ENCODE measurements around the gene SRY.
"Not testable (repeated sequence)": the region's sequence is repeated elsewhere in the genome, so short reads cannot be mapped to it uniquely, and the experiment has no call there.

SRY gene

DNA sequence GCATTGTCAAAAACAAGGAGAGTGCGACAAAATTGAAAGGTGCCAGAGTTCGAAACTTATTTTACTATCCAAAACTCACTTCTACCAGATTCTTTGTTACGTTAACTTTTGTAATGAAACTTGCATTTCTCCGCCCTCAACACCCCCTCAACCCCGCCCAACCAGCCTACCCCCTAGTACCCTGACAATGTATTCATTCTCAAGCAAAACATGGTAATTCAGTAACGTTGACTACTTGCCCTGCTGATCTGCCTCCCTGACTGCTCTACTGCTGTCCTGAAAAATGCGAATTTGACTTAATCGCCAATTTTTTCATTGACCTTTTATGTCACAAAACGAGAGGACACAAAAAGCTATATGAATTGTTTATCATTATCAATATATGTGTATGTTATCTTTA lies at the start of gene SRY:
Gene SRY, minus strand, starts transcription at position 83 of the 400 bp plus-strand sequence. Its CDS starts 79 bp downstream, at position 4.
- no peak for DNase-seq (ENCODE audit: low read depth in 3 of 3)

DNA sequence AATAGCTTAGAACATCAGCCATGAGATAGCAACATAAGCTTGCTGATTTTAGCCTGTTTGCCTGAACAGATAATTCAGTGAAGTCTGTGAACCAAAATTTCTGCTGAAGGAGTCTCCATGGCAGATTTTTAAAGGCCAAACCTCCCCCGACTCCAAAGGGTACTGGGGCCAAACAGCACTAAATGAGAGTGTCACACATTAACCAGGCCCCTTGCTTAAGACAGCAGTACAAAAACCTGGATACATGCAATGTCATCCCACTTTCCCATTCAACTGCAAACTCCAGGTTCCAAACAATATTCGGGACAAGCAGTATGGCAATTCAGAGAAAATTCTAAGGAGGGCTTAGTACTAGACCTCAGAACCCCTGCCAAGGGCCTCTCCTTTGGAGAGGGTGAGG lies 49.6 kb upstream of the SRY start:
- DNase-seq (ENCODE audit: low read depth in 3 of 3), result no peak

DNA sequence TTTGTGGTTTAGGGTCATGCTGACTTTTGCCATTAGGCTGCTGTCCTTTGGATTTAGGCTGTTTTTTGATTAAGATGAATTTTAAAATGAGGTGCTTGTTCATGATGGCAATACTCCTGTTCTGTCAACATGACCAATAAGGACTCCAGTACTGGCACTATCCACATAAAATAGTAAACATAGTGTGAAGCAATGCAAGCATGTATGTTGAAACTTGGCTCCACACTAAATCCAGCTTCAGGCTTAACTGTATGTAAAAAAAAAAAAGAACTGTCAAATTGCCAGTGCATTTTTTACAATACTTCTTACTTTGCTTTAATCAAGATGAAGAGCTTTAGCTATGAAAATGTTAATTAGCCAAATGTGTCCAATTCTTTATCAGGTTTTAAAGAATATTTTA lies 47.7 kb upstream of the SRY start:
- no peak for DNase-seq (ENCODE audit: low read depth in 3 of 3)

DNA sequence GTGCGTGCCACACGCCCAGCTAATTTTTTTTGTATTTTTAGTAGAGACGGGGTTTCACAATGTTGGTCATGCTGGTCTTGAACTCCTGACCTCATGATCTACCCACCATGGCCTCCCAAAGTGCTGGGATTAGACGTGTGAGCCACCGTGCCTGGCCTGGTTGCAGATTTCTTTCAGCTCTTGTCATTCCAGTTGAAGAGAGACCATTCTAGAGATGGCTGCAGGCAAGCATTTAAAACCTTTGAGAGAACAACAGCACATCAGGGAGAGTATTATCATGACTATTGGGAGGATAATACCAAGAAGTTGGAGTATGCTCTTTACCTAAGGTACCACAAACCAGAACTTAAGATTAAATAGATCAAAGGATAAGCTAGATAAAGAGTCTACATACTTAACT lies 41.0 kb upstream of the SRY start:
- no peak for DNase-seq (ENCODE audit: low read depth in 3 of 3)

DNA sequence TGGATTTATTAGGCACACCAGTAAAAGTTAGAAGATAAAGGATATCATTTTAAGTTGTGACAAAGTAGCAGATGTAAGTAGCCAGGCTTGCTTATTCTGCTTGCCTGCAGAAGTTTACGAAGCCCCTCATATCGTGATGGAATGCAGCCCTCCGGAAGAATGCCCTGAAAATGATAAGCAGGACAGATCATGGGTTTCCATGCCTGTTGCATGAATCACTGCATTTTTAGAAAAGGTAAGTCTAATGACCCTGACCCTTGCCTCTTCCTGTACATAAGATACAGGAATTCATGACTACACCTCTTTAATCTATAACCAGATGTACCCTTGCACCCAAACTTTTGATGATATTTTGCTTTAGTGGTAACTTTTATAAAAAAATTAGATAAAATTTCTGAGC lies 37.0 kb upstream of the SRY start:
- no peak for DNase-seq (ENCODE audit: low read depth in 3 of 3)

DNA sequence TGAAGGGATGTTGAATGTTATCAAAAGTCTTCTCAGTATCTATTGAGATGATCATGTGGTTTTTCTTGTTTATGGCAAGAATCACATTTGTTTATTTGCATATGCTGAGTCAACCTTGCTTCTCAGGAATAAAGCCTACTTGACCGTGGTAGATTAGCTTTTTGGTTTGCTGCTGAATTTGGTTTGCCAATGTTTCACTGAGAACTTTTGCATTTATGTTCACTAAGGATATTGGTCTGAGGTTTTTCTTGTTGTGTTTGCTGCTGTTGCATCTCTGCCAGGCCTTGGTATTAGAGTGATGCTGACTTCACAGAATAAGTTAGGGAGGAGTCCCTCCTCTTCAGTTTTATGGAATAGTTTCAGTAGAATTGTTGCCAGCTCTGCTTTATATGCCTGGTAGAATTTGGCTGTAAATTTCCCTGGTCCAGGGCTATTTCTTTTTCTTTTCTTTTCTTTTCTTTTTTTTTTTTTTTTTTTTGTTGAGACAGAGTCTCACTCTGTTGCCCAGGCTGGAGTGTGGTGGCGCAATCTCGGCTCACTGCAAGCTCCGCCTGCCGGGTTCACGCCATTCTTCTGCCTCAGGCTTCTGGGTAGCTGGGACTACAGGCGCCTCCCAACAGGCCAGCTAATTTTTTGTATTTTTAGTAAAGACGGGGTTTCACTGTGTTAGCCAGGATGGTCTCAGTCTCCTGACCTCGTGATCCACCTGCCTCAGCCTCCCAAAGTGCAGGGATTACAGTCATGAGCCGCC lies 29.8 kb upstream of the SRY start:
- not testable (repeated sequence) for DNase-seq (ENCODE audit: low read depth in 3 of 3)

DNA sequence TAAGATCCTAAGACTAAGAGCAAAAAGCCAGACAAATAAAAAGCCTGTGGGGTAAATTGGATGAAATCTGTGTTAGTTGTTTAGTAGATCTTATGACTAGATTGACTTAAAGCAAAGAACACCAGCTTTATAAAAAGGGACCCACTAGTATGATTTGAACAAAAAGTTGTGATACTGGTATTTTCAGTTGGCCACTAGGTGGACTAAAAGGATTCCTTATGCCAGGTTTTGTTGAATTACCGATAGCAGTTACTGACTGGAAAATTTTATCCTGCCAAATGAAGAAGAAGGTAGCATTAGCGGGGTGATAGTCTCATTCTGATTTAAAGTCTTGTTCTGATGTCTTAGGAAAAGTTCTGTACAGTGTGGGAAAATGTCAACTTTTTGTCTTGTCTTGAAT lies 12.8 kb upstream of the SRY start:
- DNase-seq (ENCODE audit: low read depth in 3 of 3), result no peak

DNA sequence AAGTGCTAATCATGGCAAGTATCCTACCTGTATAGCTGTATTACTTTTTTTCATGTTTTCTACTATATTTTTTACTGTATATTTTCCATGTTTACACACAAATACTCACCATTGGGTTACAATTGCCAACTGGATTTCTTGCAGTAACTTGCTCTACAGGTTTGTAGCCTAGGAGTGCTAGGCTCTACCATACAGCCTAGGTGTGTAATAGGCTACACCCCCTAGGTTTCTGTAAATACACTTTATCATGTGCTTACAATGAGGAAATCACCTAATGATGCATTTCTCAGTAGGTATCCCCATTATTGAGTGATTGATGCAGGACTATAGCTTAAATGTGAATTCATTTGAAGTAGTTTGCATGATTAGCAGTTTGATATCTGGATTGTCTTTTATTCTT lies 10.5 kb upstream of the SRY start:
- DNase-seq (ENCODE audit: low read depth in 3 of 3), result no peak

DNA sequence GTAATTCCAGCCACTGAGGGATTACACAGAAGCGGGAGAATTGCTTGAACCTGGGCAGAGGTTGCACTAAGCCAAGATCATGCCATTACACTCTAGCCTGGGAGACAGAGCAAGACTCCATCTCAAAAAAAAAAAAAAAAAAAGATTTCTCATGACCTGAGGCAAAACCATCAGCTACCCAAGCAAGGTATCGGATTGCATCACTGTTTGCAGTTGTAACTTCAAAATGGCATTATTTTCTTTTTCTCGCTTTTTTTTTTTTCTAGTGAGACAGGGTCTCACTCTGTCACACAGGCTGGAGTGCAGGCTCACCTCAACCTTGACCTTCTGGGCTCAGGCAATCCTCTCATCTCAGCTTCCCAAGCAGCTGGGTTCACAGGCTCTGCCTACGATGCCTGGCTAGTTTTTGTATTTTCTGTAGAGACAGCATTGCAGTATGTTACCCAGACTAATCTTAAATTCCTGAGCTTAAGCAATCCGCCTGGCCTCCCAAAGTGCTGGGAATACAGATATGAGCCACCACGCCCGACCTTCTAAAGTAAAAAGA lies 9.6 kb upstream of the SRY start:
- no peak for DNase-seq (ENCODE audit: low read depth in 3 of 3)

DNA sequence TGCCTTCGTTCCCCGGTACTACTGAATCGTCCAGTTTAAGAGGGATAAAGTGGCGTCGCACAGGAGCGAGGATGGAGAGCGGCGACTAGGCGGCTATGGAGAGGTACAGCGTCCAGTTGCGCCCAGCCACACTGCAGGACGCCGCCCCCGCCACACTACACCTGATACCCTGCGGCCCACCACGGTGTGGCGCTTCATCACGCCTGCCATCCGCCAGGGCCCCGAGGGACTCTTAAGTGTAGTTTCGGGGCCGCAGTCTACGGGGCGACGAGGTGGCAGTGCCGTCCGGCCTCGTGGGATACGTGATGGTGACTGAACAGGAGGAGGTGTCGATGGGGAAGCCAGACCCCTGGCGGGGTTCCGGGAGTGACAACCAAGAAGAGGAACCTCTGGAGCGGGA lies 2.3 kb upstream of the SRY start:
- no peak for DNase-seq (ENCODE audit: low read depth in 3 of 3)

DNA sequence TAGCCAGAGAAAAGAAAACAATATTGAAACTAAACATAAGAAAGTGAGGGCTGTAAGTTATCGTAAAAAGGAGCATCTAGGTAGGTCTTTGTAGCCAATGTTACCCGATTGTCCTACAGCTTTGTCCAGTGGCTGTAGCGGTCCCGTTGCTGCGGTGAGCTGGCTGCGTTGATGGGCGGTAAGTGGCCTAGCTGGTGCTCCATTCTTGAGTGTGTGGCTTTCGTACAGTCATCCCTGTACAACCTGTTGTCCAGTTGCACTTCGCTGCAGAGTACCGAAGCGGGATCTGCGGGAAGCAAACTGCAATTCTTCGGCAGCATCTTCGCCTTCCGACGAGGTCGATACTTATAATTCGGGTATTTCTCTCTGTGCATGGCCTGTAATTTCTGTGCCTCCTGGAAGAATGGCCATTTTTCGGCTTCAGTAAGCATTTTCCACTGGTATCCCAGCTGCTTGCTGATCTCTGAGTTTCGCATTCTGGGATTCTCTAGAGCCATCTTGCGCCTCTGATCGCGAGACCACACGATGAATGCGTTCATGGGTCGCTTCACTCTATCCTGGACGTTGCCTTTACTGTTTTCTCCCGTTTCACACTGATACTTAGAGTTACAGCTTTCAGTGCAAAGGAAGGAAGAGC lies 488 bp downstream of the SRY start:
- DNase-seq (ENCODE audit: low read depth in 3 of 3), result no peak

All from stimulated activated CD4-positive, alpha-beta T cell treated with anti-CD3 and anti-CD28 coated beads, TNF-alpha, amount 100 ng/mL, for 24 hours (primary cell).